Right renal cortex interstitium (tissue), 3 donors: ENCODE data around the gene OSTM1. TPM values are rescaled to one million over a fixed set of nuclear protein-coding genes. Genes with fewer than 3 reads are reported as not detected.

Experiments used
- DNase-seq, 3 donors: peaks; one replicate each; pipeline ENCODE4 v3.0.0-alpha.2; 2013; ENCODE audit warnings: low read depth in 3 of 3, low spot score in 2 of 3
- polyA plus RNA-seq, 3 donors: library from polyadenylated mRNA; unstranded; fragments of 120-200 nt; gene quantifications; one replicate each; pipeline ENCODE4 v1.2.1, GENCODE V29; 2013; ENCODE audit not compliant: insufficient read length in 3 of 3

The OSTM1 gene
- polyA plus RNA-seq, 3 donors, result 31.4 to 37.5 (median 31.9) TPM

DNA sequence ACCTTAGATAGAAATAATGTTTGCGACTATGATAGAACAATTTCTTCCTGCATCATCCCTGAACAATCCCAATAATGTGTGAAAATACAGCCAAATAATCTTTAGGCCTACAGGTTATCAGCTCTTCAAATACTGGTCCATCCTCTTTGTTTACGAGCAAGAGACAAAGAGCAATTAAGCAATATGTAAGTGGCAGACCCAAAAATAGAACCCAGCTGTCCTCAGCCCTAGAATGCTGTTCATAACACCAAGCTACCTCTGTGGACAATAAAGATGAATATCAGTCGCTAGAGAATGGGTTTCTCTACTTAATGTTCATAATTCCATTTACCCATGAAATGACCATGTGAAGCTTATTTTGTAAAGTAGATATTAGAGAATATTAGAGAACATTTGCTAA lies 28.4 kb upstream of the OSTM1 start:
- no peak for DNase-seq

DNA sequence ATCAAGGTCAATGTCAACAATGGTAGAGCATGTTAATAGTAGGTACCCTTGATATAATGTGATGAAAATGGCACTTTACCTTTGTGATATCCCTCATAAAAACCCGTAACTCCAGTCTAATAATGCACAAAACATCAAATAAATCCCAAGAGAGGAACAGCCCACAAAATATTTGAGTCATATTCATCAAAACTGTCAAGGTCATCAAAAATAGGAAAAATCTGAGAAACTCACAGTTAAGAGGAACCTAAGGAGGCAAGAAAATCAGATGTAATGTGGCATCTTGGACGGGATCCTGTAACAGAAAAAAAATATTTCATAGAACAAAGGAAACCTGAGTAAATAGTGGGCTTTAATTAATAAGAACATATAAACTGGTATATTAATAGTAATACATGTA lies 25.5 kb upstream of the OSTM1 start:
- DNase-seq, result no peak

GRCh38 chr6:108097882-108098281 lies 23.3 kb upstream of the OSTM1 start:
- DNase-seq, result no peak

GRCh38 chr6:108093781-108094300 lies 19.3 kb upstream of the OSTM1 start:
- DNase-seq, result no peak

DNA sequence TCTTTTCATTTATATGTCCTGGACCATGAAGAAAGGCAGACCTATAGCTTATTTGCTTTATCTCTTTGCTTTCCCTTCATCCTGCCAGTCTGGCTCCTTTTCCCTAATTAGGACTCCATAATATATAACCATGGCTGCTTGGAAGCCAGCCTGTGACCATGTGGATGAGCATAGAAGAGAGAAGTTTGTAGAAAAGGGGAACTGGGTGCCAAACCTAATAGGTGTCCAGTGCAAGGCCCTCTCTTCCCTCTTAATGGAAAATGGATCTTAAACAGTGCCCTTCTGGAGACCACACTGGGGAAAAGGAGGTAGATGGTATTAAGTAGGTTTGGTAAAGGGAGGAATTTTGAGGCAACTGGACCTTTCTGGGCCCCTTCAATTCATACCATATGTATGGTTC lies 16.7 kb upstream of the OSTM1 start:
- no peak for DNase-seq

GRCh38 chr6:108083349-108083748 lies 8.8 kb upstream of the OSTM1 start:
- no peak for DNase-seq

DNA sequence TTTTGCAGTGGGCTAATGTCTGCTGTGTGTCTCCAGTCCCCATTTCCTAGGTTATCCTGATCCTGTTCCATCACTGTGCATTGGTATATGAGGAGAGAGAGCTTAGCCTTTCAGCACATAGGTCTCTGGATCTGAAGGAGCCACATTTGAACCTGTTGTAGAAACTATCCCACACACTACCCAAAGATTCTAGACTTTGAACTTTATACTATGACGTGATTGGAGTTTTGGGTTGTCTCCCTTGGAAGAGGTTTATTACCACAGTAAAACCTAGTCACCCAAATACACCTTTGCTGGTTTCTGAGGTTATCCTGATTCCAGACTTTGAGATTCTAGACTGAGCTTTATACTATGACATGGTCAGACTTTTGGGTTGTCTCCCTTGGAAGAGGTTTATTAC lies 8.0 kb upstream of the OSTM1 start:
- no peak for DNase-seq

DNA sequence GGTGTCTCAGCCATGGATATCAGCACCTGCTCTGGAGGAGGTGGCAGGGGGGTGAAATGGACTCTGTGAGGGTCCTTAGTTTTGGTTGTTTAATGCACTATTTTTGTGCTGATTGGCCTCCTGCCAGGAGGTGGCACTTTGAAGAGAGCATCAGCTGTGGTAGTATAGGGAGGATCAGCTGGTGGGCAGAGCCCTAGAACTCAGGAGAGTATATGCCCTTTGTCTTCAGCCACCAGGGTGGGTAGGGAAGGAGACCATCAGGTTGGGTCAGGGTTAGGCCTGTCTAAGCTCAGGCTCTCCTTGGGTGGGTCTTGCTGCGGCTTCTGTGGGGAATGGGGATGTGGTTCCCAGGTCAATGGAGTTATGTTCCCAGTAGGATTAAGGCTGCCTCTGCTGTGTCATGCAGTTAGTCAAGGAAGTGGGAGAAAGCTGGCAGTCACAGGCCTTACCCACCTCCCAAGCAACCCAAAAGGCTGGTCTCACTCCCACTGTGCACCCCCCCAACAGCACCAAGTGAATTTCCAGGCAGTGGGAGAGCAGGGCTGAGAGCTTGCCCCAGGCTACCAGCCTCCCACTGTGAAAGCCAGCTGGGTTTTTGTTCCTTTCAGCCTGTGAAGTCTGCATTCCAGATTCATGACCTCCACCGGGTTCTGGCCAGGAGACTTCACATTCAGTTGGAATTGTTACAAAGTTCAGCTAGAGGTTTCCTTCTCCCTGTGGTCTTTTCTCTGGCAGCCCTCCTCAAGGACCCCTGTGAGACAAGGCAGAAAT lies 5.7 kb upstream of the OSTM1 start:
- DNase-seq, result no peak

- DNase-seq, result no peak
These were observed 3.6 kb upstream of the OSTM1 start for GRCh38 chr6:108078191-108078590.

GRCh38 chr6:108074057-108074358 lies 533 bp downstream of the OSTM1 start:
- DNase-seq, result no peak

GRCh38 chr6:108071736-108072276 lies 2.7 kb downstream of the OSTM1 start:
- DNase-seq, result no peak

DNA sequence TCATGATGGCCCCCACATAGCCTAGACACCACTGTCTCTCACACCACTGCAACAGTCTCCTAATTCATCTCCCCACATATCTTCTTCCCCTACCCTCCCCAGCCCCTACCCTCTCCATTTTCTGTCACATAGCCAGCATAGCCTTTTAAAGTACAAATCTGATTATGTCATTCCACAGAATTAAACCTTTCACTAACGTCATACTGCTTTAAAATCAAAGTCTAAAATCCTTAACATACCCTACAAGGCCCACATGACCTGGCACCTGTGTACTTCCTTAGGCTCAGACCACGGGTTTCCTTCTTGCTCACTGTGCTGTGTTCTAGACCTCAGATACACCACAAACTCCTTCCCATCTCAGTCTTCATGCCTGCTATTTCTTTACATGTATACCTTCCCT lies 5.9 kb downstream of the OSTM1 start:
- DNase-seq, result no peak

DNA sequence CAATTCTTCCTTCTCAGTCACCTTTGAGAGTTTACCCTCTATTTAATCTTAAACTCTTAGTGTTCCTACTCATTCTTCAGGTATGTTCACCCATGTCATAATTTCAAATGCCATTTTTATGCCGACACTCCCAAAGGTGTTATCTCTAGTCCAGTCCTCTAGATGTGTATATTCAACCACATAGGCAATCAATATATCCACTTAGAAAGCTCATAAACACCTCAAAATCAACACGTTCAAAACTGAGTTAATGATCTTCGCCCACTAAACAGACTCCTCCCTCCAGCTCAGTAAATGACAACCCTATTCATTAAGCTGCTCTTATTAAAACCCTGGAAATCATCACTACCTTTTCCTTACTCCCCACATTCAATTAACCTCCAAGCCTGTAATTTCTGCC lies 6.4 kb downstream of the OSTM1 start:
- no peak for DNase-seq

- no peak for DNase-seq
These were observed 21.8 kb downstream of the OSTM1 start for GRCh38 chr6:108052706-108053105.

DNA sequence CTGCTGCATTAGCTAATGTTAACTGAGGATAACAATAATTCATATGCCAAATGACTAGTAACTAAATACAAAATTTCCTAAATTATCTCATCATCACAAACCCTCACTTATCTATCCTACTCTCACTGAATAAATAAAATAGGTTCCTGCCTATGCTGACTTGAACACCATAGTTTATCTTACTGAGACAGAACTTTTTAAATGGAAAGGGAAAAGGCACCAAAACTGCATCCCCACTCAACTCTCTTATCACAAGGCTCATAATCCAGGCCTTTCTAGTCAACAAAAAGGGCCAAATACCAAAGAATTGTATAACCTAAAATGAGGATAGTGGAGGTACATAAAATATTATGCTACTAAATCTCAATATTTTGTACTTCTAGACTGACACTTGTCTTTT lies 23.1 kb downstream of the OSTM1 start:
- no peak for DNase-seq

DNA sequence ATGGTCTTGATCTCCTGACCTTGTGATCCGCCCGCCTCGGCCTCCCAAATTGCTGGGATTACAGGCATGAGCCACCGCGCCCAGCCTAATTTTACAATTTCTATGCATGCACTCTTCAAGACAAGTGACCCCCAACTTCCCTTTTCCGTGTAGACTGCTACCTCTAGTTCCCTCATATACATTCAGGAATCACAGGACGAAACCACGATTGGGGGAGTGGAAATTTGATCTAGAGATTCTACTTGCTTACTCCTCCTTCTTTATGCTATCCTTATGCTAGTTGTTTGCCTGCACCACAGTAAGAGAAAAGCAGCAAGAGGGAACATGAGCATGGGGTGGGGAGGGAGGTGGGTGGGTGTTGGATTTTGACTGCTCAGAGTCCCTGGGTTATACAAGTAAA lies 34.9 kb downstream of the OSTM1 start:
- no peak for DNase-seq

DNA sequence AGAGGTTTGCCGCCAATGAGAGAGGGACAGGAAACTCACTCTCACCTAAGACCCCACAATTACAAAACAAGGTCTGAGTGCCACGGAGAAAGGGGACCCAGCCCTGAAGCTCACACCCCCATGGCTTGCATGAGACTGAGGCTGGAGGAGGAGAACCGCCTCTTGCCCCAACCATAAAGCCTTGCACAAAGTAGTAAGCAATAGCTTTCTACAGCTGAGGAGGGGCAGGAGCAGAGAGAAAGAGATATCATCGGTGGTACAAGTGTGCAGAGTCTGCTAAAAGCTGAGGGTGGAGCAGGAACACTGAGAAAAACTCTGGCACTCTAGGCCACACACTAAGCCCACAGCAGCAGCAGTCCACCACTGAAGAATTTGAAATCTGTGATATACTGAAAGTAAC lies 37.7 kb downstream of the OSTM1 start:
- no peak for DNase-seq

- DNase-seq, result no peak
These were observed 42.6 kb downstream of the OSTM1 start for GRCh38 chr6:108031968-108032367.

DNA sequence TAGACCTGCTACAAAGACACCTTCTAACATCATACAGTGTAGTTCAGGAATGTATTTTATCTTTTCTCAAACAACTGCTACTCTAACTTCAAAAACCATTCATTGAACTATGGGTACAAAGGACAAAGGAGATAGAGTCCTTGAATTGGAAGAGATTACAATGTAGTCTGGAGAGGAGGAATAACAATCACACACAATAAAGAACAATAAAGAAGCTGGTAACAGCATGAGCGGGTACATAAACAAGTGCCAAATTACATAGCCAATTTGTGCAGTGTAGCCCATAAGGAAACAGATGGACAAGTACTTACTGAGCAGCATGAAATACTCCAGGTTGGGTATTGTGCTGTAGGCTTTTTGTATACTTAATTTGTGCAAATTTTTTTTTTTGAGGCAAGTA lies 44.3 kb downstream of the OSTM1 start:
- no peak for DNase-seq

DNA sequence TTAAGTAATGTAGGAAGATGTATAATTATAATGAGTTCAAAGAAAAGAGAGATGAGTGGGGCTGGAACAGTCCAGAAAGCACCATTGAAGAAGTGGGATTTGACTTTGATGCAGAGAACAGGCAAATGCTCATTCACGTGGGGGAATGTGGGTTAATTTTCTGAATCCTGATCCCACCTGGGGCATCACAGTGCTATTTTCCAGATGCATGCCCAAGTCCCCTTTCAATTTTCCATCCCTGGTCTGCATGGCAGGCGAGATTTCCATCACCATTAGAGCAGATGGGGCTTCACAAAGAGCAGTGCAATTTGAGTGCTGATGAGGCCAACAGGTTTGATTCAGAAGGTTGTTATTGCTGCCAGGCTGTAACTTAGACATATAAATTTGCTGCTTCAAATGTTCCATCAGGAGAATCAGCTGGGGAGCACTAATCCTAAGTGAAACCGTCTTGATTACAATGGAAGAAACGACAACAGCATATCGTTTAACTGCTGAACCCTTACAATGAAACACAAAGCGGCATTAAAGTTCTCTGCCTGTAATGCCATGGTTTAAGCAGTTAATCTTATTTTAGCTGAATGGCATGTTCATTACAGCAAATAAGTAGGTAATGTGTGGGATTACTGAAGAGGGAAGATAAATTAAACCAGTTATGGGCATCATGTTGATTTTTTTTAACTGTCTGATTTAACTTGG lies 45.2 kb downstream of the OSTM1 start:
- DNase-seq, result peak in 1 of 3 donors; percentile 26

DNA sequence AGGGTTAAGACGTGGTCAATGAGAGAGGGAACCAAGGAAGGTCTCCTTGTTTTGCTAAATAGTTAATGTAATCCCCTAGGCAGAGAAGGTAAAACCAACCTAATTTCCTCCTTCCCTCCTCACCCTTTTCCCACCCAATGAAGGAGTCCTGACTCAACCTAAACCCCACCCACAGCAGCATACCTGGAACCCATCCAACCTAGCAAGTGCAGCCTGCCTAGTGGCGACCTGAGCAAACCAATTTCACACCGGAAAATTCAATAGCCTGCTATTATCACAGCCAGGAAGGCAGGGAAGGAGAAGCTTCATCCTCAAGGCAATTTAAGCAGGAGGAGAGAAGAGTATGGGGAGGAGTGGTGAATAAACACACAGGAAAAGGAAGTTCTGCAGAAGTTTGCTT lies 46.9 kb downstream of the OSTM1 start:
- DNase-seq, result no peak

DNA sequence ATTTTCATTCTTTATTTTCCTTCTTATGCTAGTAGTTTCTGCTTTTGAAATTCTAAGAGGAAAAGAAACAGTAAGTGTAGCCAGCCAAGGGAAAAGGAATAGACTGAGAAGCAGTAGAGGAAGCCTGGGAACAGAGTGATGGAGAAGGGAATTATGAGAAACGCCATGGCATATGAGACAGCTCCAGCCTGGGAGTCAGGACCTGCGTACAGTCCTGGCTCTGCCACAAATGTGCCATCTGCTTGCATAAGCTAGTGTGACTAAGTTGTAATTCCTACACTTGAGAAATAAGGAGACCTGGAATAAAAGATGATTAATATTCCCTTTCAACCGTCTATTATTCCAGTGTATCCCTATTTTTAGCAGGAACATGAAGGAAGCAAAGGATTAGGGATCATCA lies 47.5 kb downstream of the OSTM1 start:
- no peak for DNase-seq
